Mononuclear cell (primary cell): Measurements from ENCODE around the gene TMEM126B. TPM values are rescaled to one million over a fixed set of nuclear protein-coding genes. Genes with fewer than 3 reads are reported as not detected.
"Not testable (repeated sequence)": the region's sequence is repeated elsewhere in the genome, so short reads cannot be mapped to it uniquely, and the experiment has no call there.

ENCODE experiments used
- H3K27me3 ChIP-seq: 2 replicates; pipeline ENCODE4 v1.6.0; 2011; ENCODE audit warnings: low read length, control low read depth; ENCODE audit not compliant: insufficient read depth
- H3K4me1 ChIP-seq: 2 replicates; pipeline ENCODE4 v1.5.1; 2011; ENCODE audit warnings: mild to moderate bottlenecking, low read length, control low read depth; ENCODE audit not compliant: insufficient read depth
- H3K4me3 ChIP-seq: 2 replicates; pipeline ENCODE4 v1.5.1; 2011; ENCODE audit warnings: mild to moderate bottlenecking, low read length, moderate library complexity
- H3K9me3 ChIP-seq: 2 replicates; pipeline ENCODE4 v1.5.1; 2011; ENCODE audit warnings: low read depth, mild to moderate bottlenecking, control low read depth, low read length
- total RNA-seq: library from RNA; depleted of rRNA; stranded (reverse); fragments of >200 nt; gene quantifications from one replicate; pipeline ENCODE4 v1.2.3, GENCODE V29; 2012

The TMEM126B gene
- total RNA-seq: 20.3 TPM

DNA sequence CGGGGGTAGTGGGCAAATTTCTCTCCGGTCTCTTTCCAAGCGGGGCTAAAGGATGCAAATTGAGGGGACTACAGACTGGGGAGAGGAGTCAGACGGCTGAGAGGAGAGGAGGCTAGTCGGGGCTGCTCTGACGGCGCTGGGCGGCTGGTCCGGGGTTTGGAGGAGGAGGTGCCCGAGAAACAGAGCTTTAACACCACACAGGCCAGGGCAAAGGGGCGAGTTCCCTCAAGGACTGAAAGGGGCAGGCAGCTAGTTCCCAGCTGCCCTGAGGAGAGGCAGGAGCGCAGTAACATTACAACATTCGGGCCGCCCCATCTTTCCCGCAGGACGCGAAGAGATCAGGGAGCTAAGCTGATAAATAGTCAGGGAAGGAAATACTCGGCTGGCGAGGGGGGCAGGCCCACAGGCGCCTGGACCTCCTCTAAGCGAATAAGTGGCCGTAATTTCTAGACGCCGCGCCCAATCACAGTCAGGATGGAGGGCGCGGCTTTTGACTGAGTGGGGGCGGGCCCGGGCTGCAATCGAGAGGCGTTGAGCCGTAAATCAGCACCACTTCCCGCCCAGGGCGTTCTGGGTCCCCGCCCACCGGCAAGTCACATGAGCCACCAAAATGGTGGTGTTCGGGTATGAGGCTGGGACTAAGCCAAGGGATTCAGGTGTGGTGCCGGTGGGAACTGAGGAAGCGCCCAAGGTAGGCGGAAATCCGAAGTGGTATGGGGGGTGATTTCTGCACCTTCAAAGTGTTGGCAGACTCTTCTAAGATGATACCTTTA, at the start of gene TMEM126B:
Gene TMEM126B, plus strand, starts transcription at position 596 of the 773 bp plus-strand sequence. Its CDS starts 15 bp downstream, at position 611.
- Histone ChIP-seq H3K4me1 (peaks cover 21% of the 10 kb centered on the region), H3K9me3 (no peaks in the 10 kb centered on the region), H3K27me3 (no peaks in the 10 kb centered on the region), H3K4me3 (peak within 1 kb of the TSS; percentile 81)

DNA sequence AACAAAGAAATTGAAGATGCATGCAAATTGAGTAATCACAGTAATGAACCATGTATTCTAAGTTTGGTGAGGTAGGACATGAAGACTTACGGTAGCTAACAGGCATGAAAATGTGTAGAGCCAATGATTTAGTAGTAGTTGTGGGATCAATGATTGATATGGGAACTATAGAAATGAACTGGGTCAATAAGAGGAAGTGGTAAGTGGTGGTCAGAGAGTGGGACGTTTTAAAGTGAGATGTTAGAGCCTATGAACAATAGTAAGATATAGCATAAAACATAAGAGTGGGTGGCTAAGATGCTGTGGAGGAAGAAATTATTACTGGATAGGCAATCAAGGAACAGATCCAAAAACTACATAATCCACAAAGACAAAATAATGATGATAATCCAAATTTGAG, 46.3 kb upstream of the TMEM126B start:
- H3K4me1 ChIP-seq: no peaks in the 10 kb centered on the region
- H3K4me3 ChIP-seq: no peak overlapping the region

DNA sequence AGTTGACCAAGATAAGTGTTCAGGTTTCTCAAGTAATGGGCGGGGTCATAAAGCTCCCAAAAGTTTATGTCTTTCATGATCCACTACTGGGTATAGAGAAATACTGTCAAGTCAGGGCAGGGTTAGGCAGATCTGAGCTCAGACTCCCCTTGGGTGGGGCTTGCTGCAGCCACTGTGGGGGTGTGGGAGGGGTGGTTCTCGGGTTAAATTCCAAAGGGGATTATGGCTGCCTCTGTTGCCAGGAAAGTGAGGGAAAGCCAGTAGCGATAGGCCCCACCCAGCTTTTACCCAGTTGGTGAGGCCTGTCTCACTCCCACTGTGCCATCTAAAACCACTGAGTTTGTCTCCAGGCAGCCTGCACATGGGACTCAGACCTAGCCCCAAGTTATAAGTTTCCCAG, 39.0 kb upstream of the TMEM126B start:
- Histone ChIP-seq H3K27me3 (peaks cover 6% of the 10 kb centered on the region), H3K9me3 (no peaks in the 10 kb centered on the region), H3K4me3 (no peak overlapping the region), H3K4me1 (no peaks in the 10 kb centered on the region)

More for the DNA sequence above, 46.3 kb upstream of the TMEM126B start:
- H3K27me3 ChIP-seq: peaks cover 2% of the 10 kb centered on the region
- no peaks in the 10 kb centered on the region for H3K9me3 ChIP-seq

DNA sequence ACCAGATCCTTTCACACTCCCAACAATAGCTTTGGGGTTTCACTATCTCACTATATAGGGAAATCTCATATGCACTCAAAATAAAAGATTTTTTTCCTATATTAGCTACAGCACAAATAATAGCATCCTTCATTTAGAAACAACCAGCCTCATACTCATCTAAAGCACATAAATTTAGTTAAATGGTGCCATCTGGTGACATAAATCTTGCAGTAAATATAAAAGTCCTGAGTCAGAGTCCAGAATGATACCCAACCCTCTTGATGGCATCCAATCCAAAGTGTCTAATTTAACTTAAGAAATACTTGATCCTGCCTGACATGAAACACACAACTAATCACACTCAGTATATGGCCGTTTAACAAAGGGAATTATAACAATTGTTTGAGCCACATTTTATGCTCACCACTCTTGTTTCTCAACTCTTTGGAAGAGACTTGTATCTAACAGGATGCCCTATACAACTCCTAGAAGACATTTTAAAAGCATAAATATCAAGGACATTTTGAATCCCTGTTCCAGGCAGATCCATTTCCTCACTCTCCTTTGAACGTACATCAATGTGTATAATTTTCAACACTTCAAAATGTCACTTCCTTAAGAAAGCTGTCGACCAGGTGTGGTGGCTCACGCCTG, 37.4 kb upstream of the TMEM126B start:
- no peak overlapping the region for H3K4me3 ChIP-seq
- peaks cover 6% of the 10 kb centered on the region for H3K27me3 ChIP-seq
- no peaks in the 10 kb centered on the region for H3K9me3 ChIP-seq
- H3K4me1 ChIP-seq: no peaks in the 10 kb centered on the region

DNA sequence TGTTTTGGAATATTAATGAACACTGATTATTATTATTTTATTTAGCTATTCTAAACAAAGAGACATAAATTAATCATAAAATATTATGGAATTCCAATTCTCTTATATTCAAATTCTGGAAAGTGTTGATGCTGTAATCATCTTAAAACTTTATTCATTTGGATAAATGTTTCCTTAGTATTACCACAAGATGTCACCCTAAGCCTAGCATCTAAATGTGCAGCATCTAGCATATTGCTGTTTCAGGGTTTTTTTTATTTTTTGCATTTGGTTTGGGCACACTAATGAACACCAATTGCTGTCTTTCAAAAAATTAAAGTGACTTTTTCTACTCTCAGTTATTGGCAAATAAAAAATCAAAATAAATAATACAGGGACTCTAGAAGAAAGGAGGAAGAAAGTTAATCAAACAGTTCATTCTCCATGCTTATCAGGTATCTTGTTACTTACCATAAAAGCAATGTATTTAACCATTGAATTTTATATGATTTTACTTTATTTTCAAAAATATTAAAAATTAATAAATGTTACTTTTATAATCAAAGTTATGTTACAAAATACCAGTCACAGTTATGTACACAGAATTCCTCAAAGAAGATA, 33.0 kb upstream of the TMEM126B start:
- Histone ChIP-seq H3K9me3 (no peaks in the 10 kb centered on the region), H3K4me3 (no peak overlapping the region)

DNA sequence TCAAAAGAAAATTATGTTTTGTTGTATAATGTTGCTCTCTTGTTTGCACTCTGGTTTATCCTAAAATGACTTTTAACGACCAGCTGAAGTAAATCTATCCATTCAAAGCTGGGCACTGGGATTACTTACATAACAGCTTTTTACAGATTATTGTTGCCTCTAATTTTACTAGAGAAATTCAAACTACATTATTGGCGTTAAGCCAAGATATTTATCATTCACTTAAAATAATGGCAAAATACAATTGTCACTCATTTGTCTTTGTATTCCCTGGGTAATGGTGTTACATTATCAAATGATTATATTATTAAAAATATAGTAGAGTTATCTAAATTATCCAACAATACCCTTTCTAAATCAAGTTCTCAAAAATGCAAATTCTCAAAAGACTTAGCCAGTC, 31.5 kb upstream of the TMEM126B start:
- H3K4me3 ChIP-seq: no peak overlapping the region
- no peaks in the 10 kb centered on the region for H3K9me3 ChIP-seq
- no peaks in the 10 kb centered on the region for H3K4me1 ChIP-seq
- H3K27me3 ChIP-seq: no peaks in the 10 kb centered on the region

More for the DNA sequence above, 33.0 kb upstream of the TMEM126B start:
- Histone ChIP-seq H3K4me1 (no peaks in the 10 kb centered on the region), H3K27me3 (no peaks in the 10 kb centered on the region)

DNA sequence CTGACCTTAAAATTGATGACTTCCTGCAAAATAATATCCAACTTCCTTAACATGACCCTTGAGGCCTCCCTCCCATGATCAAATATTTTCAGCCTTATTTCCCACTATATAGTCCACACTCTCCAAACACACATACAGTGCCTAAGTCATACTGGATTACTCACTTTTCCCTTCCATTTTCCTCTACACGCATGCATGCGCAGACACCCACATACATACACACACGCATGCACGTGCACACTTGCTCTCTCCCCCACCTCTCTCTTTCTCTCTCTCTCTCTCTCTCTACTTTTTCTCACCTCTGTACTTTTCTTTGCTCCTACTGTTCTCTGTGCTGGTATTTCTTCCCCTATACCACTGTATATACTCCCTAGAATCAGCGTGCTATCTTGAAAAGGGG, 29.3 kb upstream of the TMEM126B start:
- no peak overlapping the region for H3K4me3 ChIP-seq
- H3K9me3 ChIP-seq: no peaks in the 10 kb centered on the region
- peaks cover 4% of the 10 kb centered on the region for H3K4me1 ChIP-seq
- H3K27me3 ChIP-seq: no peaks in the 10 kb centered on the region

DNA sequence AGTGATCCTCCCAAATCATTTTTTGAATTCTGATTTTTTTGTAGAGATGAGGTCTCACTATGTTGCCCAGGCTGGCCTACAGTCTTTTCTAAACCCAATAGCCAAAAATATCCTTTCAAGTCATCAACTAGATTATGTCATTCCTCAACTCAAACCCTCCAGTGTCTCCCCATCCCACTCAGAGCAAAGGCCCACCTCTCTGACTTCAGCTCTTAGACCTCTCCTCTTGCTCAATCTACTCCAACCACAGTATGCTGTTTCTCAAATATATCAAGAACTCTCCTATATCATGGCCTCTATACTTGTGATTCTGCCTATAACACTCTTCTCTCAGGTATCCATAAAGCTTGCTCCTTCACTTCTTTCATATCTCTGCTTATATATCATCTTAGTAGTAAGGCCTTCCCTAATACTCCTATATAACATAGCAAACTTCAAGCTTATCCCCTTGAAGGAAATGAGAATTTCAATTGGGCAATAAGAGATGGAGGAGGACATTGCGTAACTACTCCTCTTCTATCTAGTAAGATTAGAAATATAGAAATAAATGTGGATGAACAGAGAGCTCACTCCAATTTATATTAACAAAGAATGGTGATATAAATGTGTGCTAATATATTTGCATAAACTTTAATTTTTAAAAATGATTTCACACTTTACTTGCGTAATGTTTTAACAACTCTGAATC, 25.7 kb upstream of the TMEM126B start:
- peaks cover 4% of the 10 kb centered on the region for H3K4me1 ChIP-seq
- H3K9me3 ChIP-seq: no peaks in the 10 kb centered on the region
- H3K27me3 ChIP-seq: no peaks in the 10 kb centered on the region
- H3K4me3 ChIP-seq: no peak overlapping the region

DNA sequence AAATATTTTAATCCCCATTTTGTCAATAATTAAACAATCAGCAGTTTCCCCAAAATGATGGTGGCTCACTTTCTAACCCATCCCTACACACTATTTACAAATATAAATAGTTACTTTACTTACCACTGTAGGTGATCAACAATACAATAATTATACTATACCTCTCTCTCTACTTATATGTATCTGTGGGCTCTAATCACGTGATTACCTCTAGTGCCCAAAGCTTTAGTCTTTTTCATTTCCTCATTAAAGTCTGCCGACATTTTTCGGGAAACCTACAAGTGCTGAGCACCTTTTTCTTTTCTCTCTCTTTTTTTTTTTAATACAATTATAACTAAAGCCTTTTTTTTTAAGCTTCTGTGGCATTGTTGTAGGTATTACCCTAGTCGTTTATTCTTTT, 25.2 kb upstream of the TMEM126B start:
- no peak overlapping the region for H3K4me3 ChIP-seq
- no peaks in the 10 kb centered on the region for H3K9me3 ChIP-seq
- H3K4me1 ChIP-seq: peaks cover 4% of the 10 kb centered on the region
- no peaks in the 10 kb centered on the region for H3K27me3 ChIP-seq

DNA sequence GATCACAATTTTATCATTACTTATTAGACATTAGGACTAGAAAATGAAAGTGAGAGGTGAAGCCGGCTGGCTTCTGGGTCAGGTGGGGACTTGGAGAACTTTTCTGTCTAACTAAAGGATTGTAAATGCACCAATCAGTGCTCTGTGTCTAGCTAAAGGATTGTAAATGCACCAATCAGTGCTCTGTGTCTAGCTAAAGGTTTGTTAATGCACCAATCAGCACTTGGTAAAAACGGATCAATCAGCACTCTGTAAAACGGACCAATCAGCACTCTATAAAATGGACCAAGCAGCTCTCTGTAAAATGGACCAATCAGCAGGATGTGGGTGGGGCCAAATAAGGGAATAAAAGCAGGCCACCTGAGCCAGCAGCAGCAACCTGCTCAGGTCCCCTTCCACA, 22.2 kb upstream of the TMEM126B start:
- H3K9me3 ChIP-seq, H3K4me1 ChIP-seq, H3K27me3 ChIP-seq, H3K4me3 ChIP-seq: not testable (repeated sequence)

DNA sequence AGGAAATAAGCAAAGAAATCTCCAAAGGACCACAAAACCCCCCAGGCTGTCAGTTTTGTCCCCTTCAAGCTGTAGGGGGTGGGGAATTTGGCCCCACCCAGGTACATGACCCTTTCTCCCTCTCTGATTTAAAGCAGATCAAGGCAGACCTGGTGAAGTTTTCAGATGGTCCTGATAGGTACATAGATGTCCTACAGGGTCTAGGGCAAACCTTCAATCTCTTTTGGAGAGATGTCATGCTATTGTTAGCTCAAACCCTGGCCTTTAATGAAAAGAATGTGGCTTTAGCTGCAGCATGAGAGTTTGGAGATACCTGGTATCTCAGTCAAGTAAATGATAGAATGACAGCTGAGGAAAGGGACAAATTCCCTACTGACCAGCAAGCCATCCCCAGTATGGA, 19.8 kb upstream of the TMEM126B start:
- H3K9me3 ChIP-seq: not testable (repeated sequence)

DNA sequence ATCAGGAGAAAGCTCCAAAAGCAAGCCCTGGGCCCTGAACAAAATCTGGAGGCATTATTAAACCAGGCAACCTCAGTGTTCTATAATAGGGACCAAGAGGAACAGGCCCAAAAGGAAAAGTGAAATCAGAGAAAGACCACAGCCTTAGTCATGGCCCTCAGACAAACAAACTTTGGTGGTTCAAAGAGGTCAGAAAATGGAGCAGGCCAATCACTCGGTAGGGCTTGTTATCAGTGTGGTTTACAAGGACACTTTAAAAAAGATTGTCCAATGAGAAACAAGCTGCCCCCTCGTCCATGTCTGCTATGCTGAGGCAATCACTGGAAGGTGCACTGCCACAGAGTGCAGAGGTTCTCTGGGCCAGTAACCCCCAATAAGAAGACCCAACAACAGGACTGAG, 19.1 kb upstream of the TMEM126B start:
- H3K27me3 ChIP-seq, H3K4me1 ChIP-seq, H3K4me3 ChIP-seq, H3K9me3 ChIP-seq: not testable (repeated sequence)

More for the DNA sequence above, 19.8 kb upstream of the TMEM126B start:
- H3K4me1 ChIP-seq, H3K4me3 ChIP-seq, H3K27me3 ChIP-seq: not testable (repeated sequence)

DNA sequence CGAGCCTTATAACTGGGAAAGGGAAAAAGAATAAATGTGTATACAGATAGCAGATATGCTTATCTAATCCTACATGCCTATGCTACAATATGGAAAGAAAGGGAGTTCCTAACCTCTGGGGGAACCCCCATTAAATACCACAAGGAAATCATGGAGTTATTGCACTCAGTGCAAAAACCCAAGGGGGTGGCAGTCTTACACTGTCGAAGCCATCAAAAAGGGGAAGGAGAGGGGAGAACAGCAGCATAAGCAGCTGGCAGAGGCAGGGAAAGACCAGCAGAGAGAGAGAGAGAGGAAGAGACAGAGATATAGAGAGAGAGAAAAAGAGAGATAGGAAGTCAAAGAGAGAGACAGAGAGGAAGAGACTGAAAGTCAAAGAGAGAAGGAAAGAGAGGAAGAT, 16.8 kb upstream of the TMEM126B start:
- not testable (repeated sequence) for H3K4me3 ChIP-seq, H3K4me1 ChIP-seq, H3K9me3 ChIP-seq, H3K27me3 ChIP-seq

DNA sequence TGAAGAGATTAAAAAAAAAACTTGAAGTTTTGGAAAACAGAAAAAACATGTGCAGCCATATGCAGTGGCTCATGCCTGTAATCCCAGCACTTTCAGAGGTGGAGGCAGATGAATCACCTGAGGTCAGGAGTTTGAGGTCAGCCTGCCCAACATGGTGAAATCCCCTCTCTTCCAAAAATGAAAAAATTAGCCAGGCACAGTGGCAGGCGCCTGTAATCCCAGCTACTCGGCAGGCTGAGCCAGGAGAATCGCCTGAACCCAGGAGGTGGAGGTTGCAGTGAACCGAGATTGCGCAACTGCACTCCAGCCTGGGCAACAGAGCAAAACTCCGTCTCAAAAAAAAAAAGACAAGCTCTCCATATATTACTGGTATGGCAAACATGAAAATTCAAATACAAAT, 8.9 kb upstream of the TMEM126B start:
- Histone ChIP-seq H3K27me3 (no peaks in the 10 kb centered on the region), H3K4me3 (no peak overlapping the region), H3K9me3 (no peaks in the 10 kb centered on the region), H3K4me1 (no peaks in the 10 kb centered on the region)

DNA sequence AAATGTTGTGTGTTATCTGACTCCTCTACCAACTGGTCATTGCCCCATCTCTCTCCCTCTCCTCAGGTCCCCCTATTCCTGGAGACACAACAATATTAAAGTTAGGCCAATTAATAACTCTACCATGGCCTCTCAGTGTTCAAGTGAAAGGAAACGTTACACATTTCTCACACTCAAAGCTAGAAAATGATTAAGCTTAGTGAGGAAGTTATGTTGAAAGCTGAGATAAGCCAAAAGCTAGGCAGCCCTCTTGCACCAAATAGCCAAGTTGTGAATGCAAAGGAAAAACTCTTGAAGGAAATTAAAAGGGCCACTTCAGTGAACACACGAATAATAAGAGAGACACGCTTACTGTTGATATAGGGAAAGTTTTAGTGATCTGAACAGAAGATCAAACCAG, 8.1 kb upstream of the TMEM126B start:
- H3K27me3 ChIP-seq: no peaks in the 10 kb centered on the region
- H3K4me3 ChIP-seq: no peak overlapping the region
- H3K9me3 ChIP-seq: no peaks in the 10 kb centered on the region
- H3K4me1 ChIP-seq: no peaks in the 10 kb centered on the region
